H1 (cell line): ENCODE data around the gene ARFGEF3. TPM values are rescaled to one million over a fixed set of nuclear protein-coding genes. Genes with fewer than 3 reads are reported as not detected.

ENCODE experiments used
- CTCF ChIA-PET: fragments of 300-600 bp; sonication (Branson Sonifier 250); formaldehyde crosslinking; loops from one replicate; lab custom pipeline; 2021; ENCODE audit not compliant: partially characterized antibody; lab: Charles Lee
- POLR2A ChIA-PET: fragments of 300-600 bp; sonication (Branson Sonifier 250); formaldehyde crosslinking; loops from one replicate; lab custom pipeline; 2021; ENCODE audit warnings: inconsistent platforms; ENCODE audit not compliant: partially characterized antibody; lab: Charles Lee
- DNase-seq, 2 experiments: peaks; one replicate each; pipeline versions ENCODE4 v3.0.0 to v3.0.0-alpha.2; 2010 to 2022; ENCODE audit warnings: low spot score in 2 of 2, low read depth in 1 of 2, mixed read lengths in 1 of 2
- FAIRE-seq: peaks from 2 replicates; lab custom pipeline; 2011; peaks lifted over from hg19 to GRCh38; lab: Jason Lieb, UNC
- H2AFZ ChIP-seq: 2 replicates; pipeline ENCODE4 v1.8.1; 2012; ENCODE audit warnings: low read length, inconsistent platforms
- H2AK5ac ChIP-seq: 2 replicates; pipeline ENCODE4 v1.6.1; 2013; ENCODE audit warnings: low read depth, low read length
- H2BK120ac ChIP-seq: replicated peaks from 2 replicates; pipeline ENCODE3; 2013; ENCODE audit warnings: low read depth, low read length, inconsistent platforms
- H2BK12ac ChIP-seq: 2 replicates; pipeline ENCODE4 v1.6.1; 2013; ENCODE audit warnings: low read depth, low read length
- H2BK15ac ChIP-seq: 2 replicates; pipeline ENCODE4 v1.6.1; 2013; ENCODE audit warnings: low read length
- H2BK20ac ChIP-seq: 2 replicates; pipeline ENCODE4 v1.6.1; 2013; ENCODE audit warnings: low read length
- H2BK5ac ChIP-seq: 2 replicates; pipeline ENCODE4 v1.6.1; 2013; ENCODE audit warnings: low read depth, low read length
- H3K14ac ChIP-seq: 2 replicates; pipeline ENCODE4 v1.6.1; 2013; ENCODE audit warnings: inconsistent platforms; ENCODE audit not compliant: insufficient read length
- H3K18ac ChIP-seq: 2 replicates; pipeline ENCODE4 v1.6.1; 2013; ENCODE audit warnings: low read length; ENCODE audit errors: extremely low read depth
- H3K23ac ChIP-seq: 2 replicates; pipeline ENCODE4 v1.6.1; 2013; ENCODE audit warnings: inconsistent platforms; ENCODE audit not compliant: insufficient read length
- H3K23me2 ChIP-seq: 2 replicates; pipeline ENCODE4 v1.6.1; 2013; ENCODE audit warnings: low read depth, low read length
- H3K27ac ChIP-seq: 2 replicates; pipeline ENCODE4 v1.6.1; 2011; ENCODE audit warnings: low read depth, low read length, inconsistent platforms
- H3K27me3 ChIP-seq, 4 experiments: replicated peaks in 1 of 4; 1 replicate in 1 of 4; 2 replicates in 3 of 4; pipeline versions ENCODE4 v1.6.1 to v1.8.1; 2011 to 2013; ENCODE audit warnings: low read length in 3 of 4, mild to moderate bottlenecking in 3 of 4, inconsistent platforms in 2 of 4, mixed read lengths in 2 of 4, moderate library complexity in 1 of 4; ENCODE audit not compliant: control insufficient read depth in 3 of 4, insufficient read depth in 3 of 4; ENCODE audit errors: extremely low read depth in 1 of 4
- H3K36me3 ChIP-seq, 4 experiments: 2 replicates each; pipeline versions ENCODE4 v1.6.1 to v1.8.1; 2011 to 2013; ENCODE audit warnings: mild to moderate bottlenecking in 4 of 4, low read length in 3 of 4, moderate library complexity in 2 of 4, control low read depth in 1 of 4, inconsistent platforms in 1 of 4; ENCODE audit not compliant: insufficient read depth in 4 of 4, control insufficient read depth in 2 of 4
- H3K4ac ChIP-seq: replicated peaks from 2 replicates; pipeline ENCODE3; 2013; ENCODE audit warnings: low read length, low read depth, mixed read lengths, inconsistent platforms; ENCODE audit not compliant: insufficient read length
- H3K4me1 ChIP-seq, 4 experiments: replicated peaks in 1 of 4; 1 replicate in 1 of 4; 2 replicates in 3 of 4; pipeline versions ENCODE4 v1.6.1 to v1.8.1; 2011 to 2013; ENCODE audit warnings: low read length in 3 of 4, inconsistent platforms in 2 of 4, mixed read lengths in 1 of 4; ENCODE audit not compliant: insufficient read depth in 4 of 4, control insufficient read depth in 3 of 4
- H3K4me2 ChIP-seq, 2 experiments: 2 replicates each; pipeline versions ENCODE4 v1.6.1 to v1.8.1; 2011 to 2013; ENCODE audit warnings: low read depth in 2 of 2, low read length in 2 of 2, control low read depth in 1 of 2, inconsistent platforms in 1 of 2, mild to moderate bottlenecking in 1 of 2; ENCODE audit not compliant: insufficient read depth in 1 of 2
- H3K4me3 ChIP-seq, 4 experiments: fragments of 200-600, 300-600 bp in 1 of 4; sonication (generic), shearing (Covaris generic), sonication (Bioruptor Twin) in 1 of 4; 2 replicates each; pipeline versions ENCODE4 v1.5.1 to v1.8.1; 2011 to 2016; ENCODE audit warnings: low read length in 4 of 4, low read depth in 3 of 4, control low read depth in 2 of 4, inconsistent platforms in 2 of 4, mild to moderate bottlenecking in 2 of 4, mixed read lengths in 1 of 4, moderate library complexity in 1 of 4; ENCODE audit not compliant: insufficient read depth in 2 of 4; ENCODE audit errors: extremely low read depth in 1 of 4
- H3K56ac ChIP-seq: replicated peaks from 2 replicates; pipeline ENCODE3; 2013; ENCODE audit warnings: low read depth, mild to moderate bottlenecking, mixed read lengths, low read length, inconsistent platforms; ENCODE audit not compliant: insufficient read length
- H3K79me1 ChIP-seq: 2 replicates; pipeline ENCODE4 v1.6.1; 2013; ENCODE audit warnings: low read depth, low read length, control low read depth
- H3K79me2 ChIP-seq, 2 experiments: 2 replicates each; pipeline versions ENCODE4 v1.6.1 to v1.8.1; 2012 to 2013; ENCODE audit warnings: low read length in 2 of 2, mild to moderate bottlenecking in 2 of 2, inconsistent platforms in 1 of 2; ENCODE audit not compliant: insufficient read depth in 2 of 2, control insufficient read depth in 1 of 2
- H3K9ac ChIP-seq, 4 experiments: replicated peaks in 1 of 4; 1 replicate in 1 of 4; 2 replicates in 3 of 4; pipeline versions ENCODE4 v1.6.1 to v1.8.1; 2011 to 2013; ENCODE audit warnings: low read depth in 3 of 4, low read length in 3 of 4, control low read depth in 2 of 4, mild to moderate bottlenecking in 2 of 4, moderate library complexity in 2 of 4, inconsistent platforms in 1 of 4; ENCODE audit errors: extremely low read depth in 1 of 4
- H3K9me3 ChIP-seq, 2 experiments: 2 replicates each; pipeline versions ENCODE4 v1.6.1 to v1.8.1; 2012 to 2013; ENCODE audit warnings: mild to moderate bottlenecking in 2 of 2, moderate library complexity in 2 of 2, control low read depth in 1 of 2, inconsistent platforms in 1 of 2, low read depth in 1 of 2, low read length in 1 of 2, mixed read lengths in 1 of 2; ENCODE audit not compliant: insufficient read depth in 2 of 2
- H4K20me1 ChIP-seq, 2 experiments: replicated peaks in 1 of 2; 2 replicates each; pipeline versions ENCODE3 to v1.8.1; 2011 to 2013; ENCODE audit warnings: inconsistent platforms in 2 of 2, low read length in 2 of 2, mild to moderate bottlenecking in 1 of 2; ENCODE audit not compliant: insufficient read depth in 2 of 2, control insufficient read depth in 1 of 2
- H4K5ac ChIP-seq: 2 replicates; pipeline ENCODE4 v1.6.1; 2013; ENCODE audit warnings: low read length, low read depth, mixed read lengths, inconsistent platforms; ENCODE audit not compliant: insufficient read length
- H4K8ac ChIP-seq: 2 replicates; pipeline ENCODE4 v1.8.0; 2013; ENCODE audit warnings: mild to moderate bottlenecking, moderate library complexity, low read length, inconsistent platforms; ENCODE audit not compliant: insufficient read depth; ENCODE audit errors: extremely low read depth
- H4K91ac ChIP-seq: replicated peaks from 2 replicates; pipeline ENCODE3; 2013; ENCODE audit warnings: low read length, mixed read lengths, inconsistent platforms; ENCODE audit not compliant: insufficient read length
- CBX8 ChIP-seq: fragments of 300-800, 300-1000 bp; sonication (generic); IDR thresholded peaks from 2 replicates; pipeline ENCODE4 v1.7.1; 2016; ENCODE audit warnings: low read depth, low read length, borderline replicate concordance
- SIN3A ChIP-seq, 2 experiments: IDR thresholded peaks in 1 of 2; conservative IDR thresholded peaks in 1 of 2; 2 replicates each; pipeline ENCODE4 v1.6.1; 2011 to 2012; ENCODE audit warnings: low read length in 2 of 2, improper control_type of control experiment in 1 of 2, low read depth in 1 of 2, mild to moderate bottlenecking in 1 of 2
- SIRT6 ChIP-seq: IDR thresholded peaks from one replicate; pipeline ENCODE4 v1.7.1; 2012; ENCODE audit warnings: low read length, inconsistent platforms
- TAF7 ChIP-seq: optimal IDR thresholded peaks from 2 replicates; pipeline ENCODE3; 2011; ENCODE audit warnings: low read depth, mild to moderate bottlenecking, inconsistent platforms, low read length, moderate library complexity, borderline replicate concordance
- TCF12 ChIP-seq: IDR thresholded peaks from 2 replicates; pipeline ENCODE4 v1.6.1; 2011; ENCODE audit warnings: low read depth, mild to moderate bottlenecking, low read length
- USF2 ChIP-seq: IDR thresholded peaks from 2 replicates; pipeline ENCODE4 v1.6.1; 2011; ENCODE audit warnings: low read length, improper control_type of control experiment
- WGBS, 2 experiments: shearing (Covaris generic) in 1 of 2; methylation state at CpG; one replicate each; pipeline versions ENCODE4 v1.1.6 to v1.1.7; 2013 to 2015; ENCODE audit warnings: low lambda C conversion rate in 2 of 2, mixed read lengths in 2 of 2, inconsistent platforms in 1 of 2, low coverage in 1 of 2, missing lambda C conversion rate in 1 of 2; ENCODE audit not compliant: insufficient replicate concordance in 2 of 2, insufficient coverage in 1 of 2, insufficient read length in 1 of 2; ENCODE audit errors: extremely low coverage in 1 of 2, missing lambda C conversion rate in 1 of 2; 5-methylcytosine and 5-hydroxymethylcytosine counted together
- polyA plus RNA-seq, 7 experiments: library from polyadenylated mRNA; depleted of rRNA in 3 of 7; stranded (reverse) in 5 of 7; unstranded in 2 of 7; fragments of >200 nt in 5 of 7; fragments of 200-250 nt in 2 of 7; gene quantifications; 1 replicate in 5 of 7; 2 replicates in 1 of 7; 4 replicates in 1 of 7; pipeline versions ENCODE4 v1.2.1 to v1.2.3, GENCODE V29; 2011 to 2013; ENCODE audit warnings: missing spikeins in 2 of 7, mixed read lengths in 2 of 7
- total RNA-seq: library from RNA; stranded (reverse); fragmentation: NEBNext Ultra II Directional; extraction: Animal tissue kit (Norgen Biotek cat#: 25700); gene quantifications from 2 replicates; pipeline ENCODE4 v1.2.1, GENCODE V29; 2021

ARFGEF3 gene
- total and polyA plus RNA-seq, 2 of the 8 experiments (the other 6 are each of a cell fraction or from before 2014, with no cell fraction given): 5.8 to 23.2 TPM

GRCh38 chr6:138226700-138227315 lies 65.1 kb downstream of the ARFGEF3 start:
- H3K27ac ChIP-seq: no peak overlapping the region
- no peaks in the 10 kb centered on the region for H3K9me3 ChIP-seq
- H2BK5ac ChIP-seq: no peak overlapping the region
- no peak overlapping the region for H2BK15ac ChIP-seq
- no peak overlapping the region for H3K4me3 ChIP-seq
- POLR2A ChIA-PET: interaction anchor here (0.6 kb wide), 1 partner anchor 532 kb away, joined by 3 read pairs; no protein-coding TSS in a partner anchor
- no peak overlapping the region for H3K14ac ChIP-seq
- CTCF ChIA-PET: interaction anchor here (1.0 to 1.7 kb wide), 6 partner anchors 13 to 219 kb away, joined by 3 to 9 read pairs (median 4); partner anchors contain the start of gene HEBP2
- no peak for TF ChIP-seq TAF7
- TF ChIP-seq USF2: no peak
- no peak for TF ChIP-seq TCF12
- no peak for TF ChIP-seq CBX8
- TF ChIP-seq SIRT6: no peak
- TF ChIP-seq SIN3A (conservative IDR thresholded peaks at IDR 0.05 in 1 of 2, IDR thresholded peaks at IDR 0.05 in 1 of 2; ENCODE audit: low read depth in 1 of 2, low read length in 2 of 2): no peak
- H2BK12ac ChIP-seq: no peak overlapping the region
- H4K5ac ChIP-seq: no peak overlapping the region
- H3K56ac ChIP-seq: no peak overlapping the region
- FAIRE-seq (no peak), DNase-seq (no peak)
- H3K4me1 ChIP-seq: no peaks in the 10 kb centered on the region; a peak in 1 of 7 replicates
- H2AFZ ChIP-seq: no peak overlapping the region
- H3K9ac ChIP-seq: no peak overlapping the region
- H4K8ac ChIP-seq: no peak overlapping the region
- H2BK20ac ChIP-seq: no peak overlapping the region
- H3K27me3 ChIP-seq: no peaks in the 10 kb centered on the region
- no peaks in the 10 kb centered on the region for H3K79me1 ChIP-seq
- H4K20me1 ChIP-seq: no peaks in the 10 kb centered on the region
- no peak overlapping the region for H2AK5ac ChIP-seq
- H3K18ac ChIP-seq: no peak overlapping the region
- no peak overlapping the region for H3K23ac ChIP-seq
- no peak overlapping the region for H3K4ac ChIP-seq
- no peak overlapping the region for H2BK120ac ChIP-seq
- H4K91ac ChIP-seq: no peak overlapping the region
- H3K4me2 ChIP-seq: no peak overlapping the region
- WGBS, 2 experiments: 85% methylated on average over 4 of the region's 4 CpGs; no CpG with 5 or more reads in 1 of the 2 experiments
- no peaks in the 10 kb centered on the region for H3K79me2 ChIP-seq
- no peaks in the 10 kb centered on the region; a peak in 1 of 8 replicates for H3K36me3 ChIP-seq
- no peaks in the 10 kb centered on the region for H3K23me2 ChIP-seq
